K562 (cell line): ENCODE results near the gene CLSTN1. TPM values are rescaled to one million over a fixed set of nuclear protein-coding genes. Genes with fewer than 3 reads are reported as not detected.

Source experiments
- ATF7 ChIP-seq: fragments of 450-650 bp; IDR thresholded peaks from 2 replicates; pipeline ENCODE4 v1.7.1; 2014; ENCODE audit warnings: mild to moderate bottlenecking, moderate library complexity
- E2F6 ChIP-seq, 2 experiments: IDR thresholded peaks; 2 replicates each; pipeline ENCODE4 v1.6.1; 2011; ENCODE audit warnings: borderline replicate concordance in 1 of 2, control low read depth in 1 of 2, low read depth in 1 of 2, low read length in 1 of 2, mild to moderate bottlenecking in 1 of 2, mixed read lengths in 1 of 2, moderate library complexity in 1 of 2; ENCODE audit not compliant: insufficient read depth in 1 of 2, insufficient read length in 1 of 2, poor library complexity in 1 of 2, severe bottlenecking in 1 of 2; ENCODE audit errors: extremely low read depth in 1 of 2
- FOSL1 ChIP-seq: fragments of 200-800 bp; sonication (Bioruptor generic); conservative IDR thresholded peaks from 2 replicates; pipeline ENCODE4 v1.6.1; 2016; ENCODE audit warnings: missing genetic modification characterization, missing compliant biosample characterization
- GATAD2A ChIP-seq: fragments of 450-650 bp; IDR thresholded peaks from 2 replicates; pipeline ENCODE4 v1.6.1; 2017
- HDAC6 ChIP-seq: IDR thresholded peaks from 2 replicates; pipeline ENCODE4 v1.6.1; 2012; ENCODE audit warnings: low read depth, mild to moderate bottlenecking, control low read depth, inconsistent platforms, low read length, moderate library complexity
- HOMEZ ChIP-seq: fragments of 250-450 bp; sonication (Bioruptor Pico); IDR thresholded peaks from 2 replicates; pipeline ENCODE4 v1.4.0; 2020; ENCODE audit warnings: mild to moderate bottlenecking, moderate library complexity
- KHSRP ChIP-seq: fragments of 450-650 bp; IDR thresholded peaks from 2 replicates; pipeline ENCODE4 v1.6.1; 2017
- KLF1 ChIP-seq: fragments of 450-650 bp; IDR thresholded peaks from 2 replicates; pipeline ENCODE4 v1.6.1; 2016; ENCODE audit warnings: missing genetic modification characterization, missing compliant biosample characterization
- MLX ChIP-seq, 2 experiments: fragments of 450-650 bp in 1 of 2; sonication (generic) in 1 of 2; formaldehyde crosslinking; conservative IDR thresholded peaks; 2 replicates each; pipeline versions ENCODE4 v1.4.0 to v1.8.1; 2020 to 2022; ENCODE audit warnings: mild to moderate bottlenecking in 1 of 2, missing genetic modification reagents in 1 of 2
- MYC ChIP-seq, 2 experiments: fragments of 250-450 bp in 1 of 2; sonication (Bioruptor Pico) in 1 of 2; IDR thresholded peaks; 2 replicates each; pipeline versions ENCODE4 v1.5.1 to v1.6.1; 2012 to 2021; ENCODE audit warnings: low read depth in 2 of 2, borderline replicate concordance in 1 of 2, improper control_type of control experiment in 1 of 2, low read length in 1 of 2, mild to moderate bottlenecking in 1 of 2, moderate library complexity in 1 of 2
- NFIX ChIP-seq: fragments of 250-450 bp; sonication (Bioruptor Pico); IDR thresholded peaks from 2 replicates; pipeline ENCODE4 v1.4.0; 2020; ENCODE audit warnings: low read depth, mild to moderate bottlenecking, moderate library complexity
- STAG1 ChIP-seq: sonication (generic); formaldehyde crosslinking; IDR thresholded peaks from 2 replicates; pipeline ENCODE4 v1.5.0; 2020; ENCODE audit warnings: missing genetic modification reagents, borderline replicate concordance
- ZNF134 ChIP-seq: fragments of 250-450 bp; sonication (Bioruptor Pico); conservative IDR thresholded peaks from 2 replicates; pipeline ENCODE4 v1.4.0; 2020
- ZNF232 ChIP-seq: sonication (generic); formaldehyde crosslinking; IDR thresholded peaks from 2 replicates; pipeline ENCODE4 v1.8.0; 2022; ENCODE audit warnings: mild to moderate bottlenecking, missing genetic modification reagents
- ZNF76 ChIP-seq: fragments of 250-450 bp; sonication (Bioruptor Pico); IDR thresholded peaks from 2 replicates; pipeline ENCODE4 v1.4.0; 2020; ENCODE audit warnings: mild to moderate bottlenecking, moderate library complexity, borderline replicate concordance
- polyA plus RNA-seq, 8 experiments: library from polyadenylated mRNA; depleted of rRNA in 4 of 8; stranded (reverse) in 5 of 8; unstranded in 3 of 8; fragments of >200 nt; fragmentation: Nextera tagmentation in 2 of 8; fragmentation: Illumina TruSeq in 1 of 8; extraction: Ambion mirVana in 2 of 8; extraction: Trizol in 1 of 8; gene quantifications; 2 replicates each; pipeline versions ENCODE4 v1.2.1 to v1.2.3, GENCODE V29; 2011 to 2014; ENCODE audit warnings: inconsistent platforms in 1 of 8, missing spikeins in 1 of 8
- total RNA-seq, 7 experiments: library from RNA; depleted of rRNA in 6 of 7; stranded (reverse); fragments of >200 nt in 6 of 7; fragmentation: Illumina TruSeq in 2 of 7; extraction: Trizol in 2 of 7; gene quantifications; 2 replicates each; pipeline versions ENCODE4 v1.2.1 to v1.2.3, GENCODE V29; 2011 to 2021; ENCODE audit warnings: low replicate concordance in 1 of 7
- TF ChIP-seq, protein P1 (sequence below): fragments of 450-650 bp; IDR thresholded peaks from 2 replicates; pipeline ENCODE4 v1.6.1; 2018; ENCODE audit not compliant: partially characterized antibody
- TF ChIP-seq, protein P2 (sequence below): fragments of 250-450 bp; sonication (Bioruptor Pico); IDR thresholded peaks from 2 replicates; pipeline ENCODE4 v1.5.0; 2021

The CLSTN1 gene
- total and polyA plus RNA-seq, 9 of the 15 experiments (the other 6 are each of a cell fraction or from before 2014, with no cell fraction given): 1.1 to 32.5 (median 13.3) TPM

DNA sequence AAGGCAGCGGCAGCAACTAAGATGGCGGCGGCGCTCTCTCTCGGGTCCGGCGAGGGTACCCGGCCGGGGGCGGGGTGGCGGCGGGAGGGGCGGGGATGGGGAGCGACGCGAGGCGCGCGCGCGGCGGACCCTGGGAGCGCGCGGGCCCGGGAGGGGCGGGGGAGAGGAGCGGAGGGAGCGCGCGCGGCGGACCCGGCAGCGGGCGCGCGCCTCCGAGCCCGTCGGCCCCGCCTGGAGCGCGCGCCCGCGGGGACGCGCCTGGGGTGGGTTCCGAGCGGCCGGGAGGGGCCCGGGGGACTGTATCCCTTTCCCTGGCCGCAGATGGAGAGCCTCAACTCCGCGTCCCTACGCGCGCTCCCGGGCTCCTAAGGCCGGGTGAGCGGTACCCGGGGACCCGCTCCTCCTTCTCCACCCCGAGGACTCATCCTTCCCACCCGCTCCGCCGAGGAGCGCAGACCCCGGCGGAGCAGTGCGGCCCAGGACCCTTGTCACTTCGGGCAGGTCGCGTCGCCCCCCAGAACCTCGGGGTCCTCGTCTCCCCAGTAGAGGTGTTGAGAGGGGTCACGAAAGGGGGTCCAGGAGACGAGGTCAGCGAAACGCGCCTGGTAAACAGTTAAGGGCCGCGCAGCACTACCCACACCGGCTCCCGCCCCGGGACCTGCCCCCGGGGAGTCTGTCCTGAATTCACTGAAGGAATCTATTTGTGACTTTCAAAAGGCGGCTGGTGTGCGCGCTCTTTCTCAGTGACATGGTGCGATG, at the start of gene CLSTN1 (continued):
- TF ChIP-seq HOMEZ (CRISPR knock-in tag): 0 out of 2 replicates have a peak, but pooled peaks have one; percentile 8
- no peak for TF ChIP-seq STAG1 (CRISPR knock-in tag)
- no peak for TF ChIP-seq NFIX (CRISPR knock-in tag)
- TF ChIP-seq MYC (IDR thresholded peaks at IDR 0.05; ENCODE audit: low read depth, low read length): no peak
- TF ChIP-seq MYC (CRISPR knock-in tag; IDR thresholded peaks at IDR 0.05; ENCODE audit: borderline replicate concordance, low read depth): peak; percentile 61; the same call in 1 of the 2 replicates
- TF ChIP-seq GATAD2A: no peak
- TF ChIP-seq HDAC6: no peak
- TF ChIP-seq E2F6 (IDR thresholded peaks at IDR 0.05; ENCODE audit: borderline replicate concordance in 1 of 2, extremely low read depth in 1 of 2, insufficient read depth in 1 of 2, insufficient read length in 1 of 2, low read depth in 1 of 2, low read length in 1 of 2, poor library complexity in 1 of 2, severe bottlenecking in 1 of 2): no peak
- no peak for TF ChIP-seq KLF1 (tag)
- TF ChIP-seq ZNF134: no peak
- TF ChIP-seq MLX (CRISPR knock-in tag; conservative IDR thresholded peaks at IDR 0.05): no peak
- peak; percentile 55 for TF ChIP-seq FOSL1 (tag)
- no peak for TF ChIP-seq KHSRP
- TF ChIP-seq, protein P1, sequence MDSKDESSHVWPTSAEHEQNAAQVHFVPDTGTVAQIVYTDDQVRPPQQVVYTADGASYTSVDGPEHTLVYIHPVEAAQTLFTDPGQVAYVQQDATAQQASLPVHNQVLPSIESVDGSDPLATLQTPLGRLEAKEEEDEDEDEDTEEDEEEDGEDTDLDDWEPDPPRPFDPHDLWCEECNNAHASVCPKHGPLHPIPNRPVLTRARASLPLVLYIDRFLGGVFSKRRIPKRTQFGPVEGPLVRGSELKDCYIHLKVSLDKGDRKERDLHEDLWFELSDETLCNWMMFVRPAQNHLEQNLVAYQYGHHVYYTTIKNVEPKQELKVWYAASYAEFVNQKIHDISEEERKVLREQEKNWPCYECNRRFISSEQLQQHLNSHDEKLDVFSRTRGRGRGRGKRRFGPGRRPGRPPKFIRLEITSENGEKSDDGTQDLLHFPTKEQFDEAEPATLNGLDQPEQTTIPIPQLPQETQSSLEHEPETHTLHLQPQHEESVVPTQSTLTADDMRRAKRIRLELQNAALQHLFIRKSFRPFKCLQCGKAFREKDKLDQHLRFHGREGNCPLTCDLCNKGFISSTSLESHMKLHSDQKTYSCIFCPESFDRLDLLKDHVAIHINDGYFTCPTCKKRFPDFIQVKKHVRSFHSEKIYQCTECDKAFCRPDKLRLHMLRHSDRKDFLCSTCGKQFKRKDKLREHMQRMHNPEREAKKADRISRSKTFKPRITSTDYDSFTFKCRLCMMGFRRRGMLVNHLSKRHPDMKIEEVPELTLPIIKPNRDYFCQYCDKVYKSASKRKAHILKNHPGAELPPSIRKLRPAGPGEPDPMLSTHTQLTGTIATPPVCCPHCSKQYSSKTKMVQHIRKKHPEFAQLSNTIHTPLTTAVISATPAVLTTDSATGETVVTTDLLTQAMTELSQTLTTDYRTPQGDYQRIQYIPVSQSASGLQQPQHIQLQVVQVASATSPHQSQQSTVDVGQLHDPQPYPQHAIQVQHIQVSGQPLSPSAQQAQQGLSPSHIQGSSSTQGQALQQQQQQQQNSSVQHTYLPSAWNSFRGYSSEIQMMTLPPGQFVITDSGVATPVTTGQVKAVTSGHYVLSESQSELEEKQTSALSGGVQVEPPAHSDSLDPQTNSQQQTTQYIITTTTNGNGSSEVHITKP: no peak
- TF ChIP-seq ATF7: no peak
- 0 out of 2 replicates have a peak, but pooled peaks have one; percentile 58 for TF ChIP-seq ZNF76 (CRISPR knock-in tag)
- no peak for TF ChIP-seq ZNF232 (CRISPR knock-in tag)
- TF ChIP-seq, protein P2, sequence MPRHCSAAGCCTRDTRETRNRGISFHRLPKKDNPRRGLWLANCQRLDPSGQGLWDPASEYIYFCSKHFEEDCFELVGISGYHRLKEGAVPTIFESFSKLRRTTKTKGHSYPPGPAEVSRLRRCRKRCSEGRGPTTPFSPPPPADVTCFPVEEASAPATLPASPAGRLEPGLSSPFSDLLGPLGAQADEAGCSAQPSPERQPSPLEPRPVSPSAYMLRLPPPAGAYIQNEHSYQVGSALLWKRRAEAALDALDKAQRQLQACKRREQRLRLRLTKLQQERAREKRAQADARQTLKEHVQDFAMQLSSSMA (CRISPR knock-in tag): no peak
